NT2/D1 (cell line): ENCODE data around the gene TFAP2E.

Source experiments
- DNase-seq: peaks from one replicate; pipeline ENCODE4 v3.0.0-alpha.2; 2011; ENCODE audit warnings: low read depth, low spot score
- H3K27me3 ChIP-seq: 2 replicates; pipeline ENCODE4 v1.6.0; 2011; ENCODE audit warnings: mild to moderate bottlenecking; ENCODE audit not compliant: insufficient read length, insufficient read depth
- H3K36me3 ChIP-seq: 2 replicates; pipeline ENCODE4 v1.6.1; 2011; ENCODE audit warnings: mild to moderate bottlenecking, low read length, mixed read lengths; ENCODE audit not compliant: insufficient read depth, insufficient read length
- H3K4me1 ChIP-seq: 2 replicates; pipeline ENCODE4 v1.5.1; 2011; ENCODE audit not compliant: insufficient read depth, insufficient read length
- H3K4me3 ChIP-seq: 2 replicates; pipeline ENCODE4 v1.5.1; 2011; ENCODE audit warnings: low read depth; ENCODE audit not compliant: insufficient read length
- H3K9ac ChIP-seq: 2 replicates; pipeline ENCODE4 v1.6.0; 2011; ENCODE audit warnings: low read depth; ENCODE audit not compliant: insufficient read length
- H3K9me3 ChIP-seq: 2 replicates; pipeline ENCODE4 v1.5.1; 2011; ENCODE audit warnings: mild to moderate bottlenecking, low read length; ENCODE audit not compliant: insufficient read depth
- SUZ12 ChIP-seq: IDR thresholded peaks from 2 replicates; pipeline ENCODE4 v1.6.1; 2011; ENCODE audit not compliant: insufficient read length, insufficient read depth; ENCODE audit errors: extremely low read depth
- YY1 ChIP-seq: IDR thresholded peaks from 2 replicates; pipeline ENCODE4 v1.6.1; 2011; ENCODE audit not compliant: insufficient read length, insufficient read depth
- ZNF274 ChIP-seq: IDR thresholded peaks from 2 replicates; pipeline ENCODE4 v1.6.1; 2011; ENCODE audit warnings: mild to moderate bottlenecking, low read depth, low read length

TFAP2E gene

GRCh38 chr1:35557611-35558373, 15.3 kb upstream of the TFAP2E start, which contains the start of gene NCDN:
Gene NCDN (plus strand): TSS chr1:35557799. CDS start chr1:35558191, 392 bp downstream.
- no peak for TF ChIP-seq SUZ12
- peak; percentile 98 for TF ChIP-seq YY1
- TF ChIP-seq ZNF274, result no peak
- peak; percentile 99 for DNase-seq
- peaks cover 54% of the 10 kb centered on the region for H3K36me3 ChIP-seq
- H3K4me3 ChIP-seq, result peak within 1 kb of the TSS; percentile 89
- no peaks in the 10 kb centered on the region for H3K9me3 ChIP-seq
- peak within 1 kb of the TSS; percentile 98 for H3K9ac ChIP-seq
- H3K4me1 ChIP-seq, result peaks cover 10% of the 10 kb centered on the region
- no peaks in the 10 kb centered on the region for H3K27me3 ChIP-seq

DNA sequence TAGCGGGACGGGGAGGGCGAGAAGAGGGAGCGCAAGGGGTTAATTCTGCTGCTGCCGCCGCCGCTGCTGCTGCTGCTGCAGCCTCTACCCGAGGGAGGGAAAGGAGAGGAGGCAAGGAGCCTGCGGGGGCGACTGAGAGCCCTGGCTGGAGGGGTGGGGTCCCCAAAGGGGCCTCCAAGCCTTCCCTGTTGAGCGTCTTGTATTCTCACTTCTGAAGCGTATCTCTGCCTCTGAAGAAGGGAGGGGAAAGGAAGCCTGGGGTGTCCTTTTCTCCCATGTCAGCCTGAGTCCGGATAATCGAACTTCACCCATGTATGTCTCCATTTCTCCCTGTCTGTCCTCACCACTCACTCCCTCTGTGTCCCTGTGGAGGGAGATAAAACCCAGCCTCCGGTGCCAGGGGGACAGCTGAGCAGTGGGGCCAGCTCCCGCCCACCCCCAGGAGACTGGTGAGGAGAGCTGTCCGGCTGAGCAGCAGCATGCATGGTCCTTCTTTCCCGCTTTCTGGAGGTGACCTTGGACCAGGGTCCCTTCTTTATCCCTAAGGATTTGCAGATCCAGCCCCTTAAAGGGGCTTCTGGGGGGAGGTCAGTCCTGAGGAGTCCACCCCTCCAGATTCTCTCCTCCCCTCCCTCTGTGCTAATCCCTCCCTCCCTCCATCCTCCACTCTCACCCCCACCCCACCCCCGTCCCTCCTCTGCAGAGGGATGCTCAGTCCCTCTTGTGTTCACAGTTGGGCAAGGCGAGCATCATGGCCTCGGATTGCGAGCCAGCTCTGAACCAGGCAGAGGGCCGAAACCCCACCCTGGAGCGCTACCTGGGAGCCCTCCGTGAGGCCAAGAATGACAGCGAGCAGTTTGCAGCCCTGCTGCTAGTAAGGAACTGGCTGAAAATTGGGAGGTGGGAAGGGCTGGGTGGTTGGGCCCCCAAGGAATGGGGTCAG, 14.5 kb upstream of the TFAP2E start:
- no peaks in the 10 kb centered on the region for H3K27me3 ChIP-seq
- no peak for DNase-seq
- H3K9me3 ChIP-seq, result no peaks in the 10 kb centered on the region
- peak overlapping the region; percentile 89 for H3K4me3 ChIP-seq
- peaks cover 10% of the 10 kb centered on the region for H3K4me1 ChIP-seq
- TF ChIP-seq ZNF274, result no peak
- peaks cover 54% of the 10 kb centered on the region for H3K36me3 ChIP-seq
- peak overlapping the region; percentile 98 for H3K9ac ChIP-seq

- peak overlapping the region; percentile 13 for H3K4me3 ChIP-seq
- peak overlapping the region; percentile 39 for H3K9ac ChIP-seq
- TF ChIP-seq ZNF274, result no peak
- no peak for TF ChIP-seq YY1
- no peak for TF ChIP-seq SUZ12
- no peaks in the 10 kb centered on the region for H3K27me3 ChIP-seq
- peaks cover 16% of the 10 kb centered on the region for H3K4me1 ChIP-seq
- DNase-seq, result no peak
- H3K36me3 ChIP-seq, result peaks cover 54% of the 10 kb centered on the region
- no peaks in the 10 kb centered on the region for H3K9me3 ChIP-seq
Observed at GRCh38 chr1:35559317-35559944, 13.7 kb upstream of the TFAP2E start.

GRCh38 chr1:35560256-35561225, 12.6 kb upstream of the TFAP2E start:
- H3K27me3 ChIP-seq, result no peaks in the 10 kb centered on the region
- no peaks in the 10 kb centered on the region for H3K9me3 ChIP-seq
- TF ChIP-seq SUZ12, result no peak
- no peak for TF ChIP-seq ZNF274
- no peak for TF ChIP-seq YY1
- H3K4me3 ChIP-seq, result no peak overlapping the region
- H3K4me1 ChIP-seq, result peaks cover 25% of the 10 kb centered on the region
- peak overlapping the region; percentile 12 for H3K9ac ChIP-seq
- peaks cover 65% of the 10 kb centered on the region for H3K36me3 ChIP-seq
- DNase-seq, result no peak

DNA sequence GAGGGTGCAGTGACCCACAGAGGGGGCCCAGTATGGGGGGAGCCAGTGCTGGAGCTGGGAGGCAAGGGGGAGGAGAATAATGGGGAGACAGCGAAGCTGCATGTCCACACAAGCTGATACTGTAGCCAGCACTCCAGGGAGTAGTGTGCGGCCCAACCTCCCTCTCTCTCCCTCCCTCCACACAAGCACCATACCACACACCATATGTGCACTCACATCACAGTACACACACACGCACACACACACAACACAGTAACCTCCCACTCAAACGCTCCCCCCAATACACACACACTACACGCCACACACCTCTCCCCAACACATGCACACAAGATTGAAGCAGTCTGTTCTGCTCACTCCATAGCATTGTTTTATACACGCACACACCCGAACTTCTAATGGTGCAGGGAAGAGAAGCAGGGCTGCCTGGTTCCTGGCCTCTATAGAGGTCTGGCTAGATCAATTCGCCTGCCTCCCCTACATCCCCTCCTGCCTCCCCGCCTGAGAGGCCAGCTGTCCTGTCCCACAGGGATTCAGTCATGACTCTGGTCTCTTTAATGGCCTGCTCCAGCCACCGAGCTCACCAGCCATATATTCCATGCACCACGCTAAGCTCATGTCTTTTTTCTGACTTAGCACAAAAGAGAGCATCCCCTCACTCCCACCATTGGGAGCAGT, 11.7 kb upstream of the TFAP2E start:
- TF ChIP-seq SUZ12, result no peak
- TF ChIP-seq ZNF274, result no peak
- TF ChIP-seq YY1, result no peak
- Histone ChIP-seq H3K4me3 (peak overlapping the region; percentile 2), H3K27me3 (no peaks in the 10 kb centered on the region), H3K4me1 (peaks cover 25% of the 10 kb centered on the region), H3K36me3 (peaks cover 73% of the 10 kb centered on the region), H3K9ac (no peak overlapping the region), H3K9me3 (no peaks in the 10 kb centered on the region)
- no peak for DNase-seq
